ELF-1 (cell line): Measurements from ENCODE around the gene MACROD2.
"Not testable (repeated sequence)": the region's sequence is repeated elsewhere in the genome, so short reads cannot be mapped to it uniquely, and the experiment has no call there.

Source experiments
- DNase-seq: peaks from one replicate; pipeline ENCODE4 v3.0.0-alpha.2; 2016; ENCODE audit warnings: low read depth, low spot score

Gene MACROD2

GRCh38 chr20:15332711-15333160, 1337.4 kb downstream of the MACROD2 start:
- DNase-seq, result no peak

DNA sequence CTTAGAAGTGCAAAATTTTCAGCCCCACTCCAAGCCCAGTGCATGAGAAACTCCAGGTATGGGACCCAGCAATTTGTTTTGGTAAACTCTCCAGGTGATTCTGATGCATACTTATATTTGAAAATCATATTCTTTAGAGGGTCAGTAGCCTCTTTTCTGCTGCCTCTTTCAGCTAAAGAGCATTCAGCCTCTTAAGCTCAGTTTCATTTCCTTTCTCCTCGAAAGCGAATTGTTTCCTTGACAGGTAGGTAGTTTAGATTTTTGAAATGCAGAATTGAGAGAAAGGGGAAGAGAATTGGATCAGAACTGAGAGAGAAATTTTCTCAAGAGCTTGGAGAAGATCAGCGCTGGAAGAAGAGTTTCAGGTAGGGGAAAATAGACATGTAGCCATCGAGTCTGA, 1337.9 kb downstream of the MACROD2 start:
- no peak for DNase-seq

DNA sequence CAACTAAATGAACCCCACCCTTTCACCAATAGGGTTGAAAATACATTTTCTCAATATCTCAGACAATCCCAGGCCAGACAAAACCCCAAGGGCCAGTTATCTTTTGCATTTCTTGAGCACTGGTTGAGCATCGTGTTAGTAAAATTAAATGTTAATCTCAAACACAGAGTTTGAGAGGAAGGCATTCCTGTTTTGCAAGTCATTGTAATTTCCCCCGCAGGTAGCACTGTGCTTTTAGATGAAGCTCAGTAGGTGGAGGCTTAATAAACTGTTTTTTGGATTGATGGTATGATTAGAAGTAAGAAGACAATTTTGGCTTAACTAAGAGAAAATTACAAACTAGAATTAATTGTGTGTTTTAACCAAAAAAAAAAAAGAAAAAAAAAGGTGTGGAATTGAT, 1340.7 kb downstream of the MACROD2 start:
- peak; percentile 58 for DNase-seq

GRCh38 chr20:15336536-15336935, 1341.2 kb downstream of the MACROD2 start:
- DNase-seq, result peak; percentile 60

GRCh38 chr20:15339264-15339663, 1343.9 kb downstream of the MACROD2 start:
- no peak for DNase-seq

DNA sequence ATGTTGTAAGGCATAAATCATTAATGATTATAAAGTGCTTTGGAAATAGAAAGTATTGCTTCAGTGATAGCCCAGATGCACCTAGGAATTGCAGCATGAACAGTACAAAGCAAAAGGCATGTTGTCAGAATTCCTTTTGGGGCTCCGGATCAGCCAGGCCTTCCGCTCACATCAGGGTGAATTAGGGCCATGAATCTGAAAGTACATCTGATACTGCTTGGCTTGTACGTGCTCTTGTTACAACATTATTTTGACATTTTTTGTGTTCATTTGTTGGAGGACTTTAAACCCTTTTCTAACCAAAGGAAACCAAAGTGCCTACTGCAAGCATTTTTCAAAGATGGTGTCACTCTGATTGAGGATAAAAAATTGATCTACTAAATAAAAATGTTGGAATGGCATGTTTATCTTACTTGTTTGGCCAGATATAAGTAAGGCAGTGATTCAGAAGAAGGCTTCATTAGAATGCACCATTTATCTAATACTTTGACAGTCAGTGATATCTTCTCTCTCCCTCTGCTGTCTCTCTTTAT, 1347.7 kb downstream of the MACROD2 start:
- DNase-seq, result no peak

DNA sequence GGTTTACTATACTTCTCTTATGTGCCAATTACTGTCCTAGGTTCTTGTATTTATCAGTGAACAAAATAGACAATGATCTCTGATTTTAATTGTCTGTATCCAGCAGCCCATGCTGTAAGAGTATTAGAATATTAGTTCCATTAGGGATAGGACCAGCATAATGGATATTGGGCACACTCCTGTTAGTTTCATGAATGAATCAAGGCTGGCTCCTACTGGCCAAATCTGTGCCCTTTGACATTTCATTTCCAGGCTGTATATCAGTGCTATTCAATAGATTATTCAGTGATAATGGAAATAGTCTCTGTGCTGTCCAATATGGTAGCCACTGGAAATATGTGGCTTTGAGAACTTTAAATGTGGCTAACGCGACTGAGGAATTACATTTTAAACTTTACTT, 1350.0 kb downstream of the MACROD2 start:
- DNase-seq, result no peak

GRCh38 chr20:15346657-15347280, 1351.5 kb downstream of the MACROD2 start:
- DNase-seq, result no peak

- no peak for DNase-seq
These were observed 1363.7 kb downstream of the MACROD2 start for GRCh38 chr20:15359056-15359455.

DNA sequence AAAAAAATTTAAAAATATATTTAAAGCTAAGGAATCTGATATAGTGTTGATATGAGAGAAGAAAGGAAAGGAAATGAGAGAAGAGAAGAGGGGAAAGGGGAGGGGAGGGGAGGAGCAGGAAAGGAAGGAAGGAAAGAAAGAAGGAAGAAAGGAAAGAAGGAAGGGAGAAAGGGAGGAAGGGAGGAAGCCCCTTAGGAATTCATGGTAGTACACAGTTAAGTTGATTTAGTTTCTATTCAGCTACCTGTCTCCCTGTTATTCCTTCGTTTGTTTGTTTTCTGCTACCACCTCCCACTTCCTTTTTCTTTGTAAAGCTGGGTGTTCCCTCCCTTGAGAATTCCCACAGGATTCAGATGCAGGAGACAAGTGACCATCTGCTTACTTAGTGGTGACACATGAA, 1367.5 kb downstream of the MACROD2 start:
- DNase-seq, result no peak

GRCh38 chr20:15364781-15365180, 1369.5 kb downstream of the MACROD2 start:
- no peak for DNase-seq

DNA sequence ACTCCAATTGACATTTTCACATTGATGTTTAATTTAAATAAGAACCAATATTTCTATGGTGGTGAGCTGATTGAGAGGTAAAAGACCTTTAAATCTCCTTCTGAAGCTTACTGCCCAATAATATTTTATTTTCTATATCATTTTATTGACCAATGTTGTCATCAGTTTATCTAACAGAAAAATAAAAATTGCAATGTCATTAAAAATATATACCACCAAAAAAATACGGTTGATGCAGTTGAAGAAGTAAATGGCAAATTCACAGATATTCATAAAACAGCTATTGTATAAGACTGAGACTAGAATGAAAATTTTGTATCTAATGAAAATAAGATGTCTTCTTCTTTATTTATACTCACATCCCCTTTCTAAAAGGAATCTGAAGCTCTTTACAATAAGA, 1375.1 kb downstream of the MACROD2 start:
- DNase-seq, result no peak

GRCh38 chr20:15374682-15375081, 1379.4 kb downstream of the MACROD2 start:
- DNase-seq, result no peak

GRCh38 chr20:15375836-15376235, 1380.5 kb downstream of the MACROD2 start:
- no peak for DNase-seq

DNA sequence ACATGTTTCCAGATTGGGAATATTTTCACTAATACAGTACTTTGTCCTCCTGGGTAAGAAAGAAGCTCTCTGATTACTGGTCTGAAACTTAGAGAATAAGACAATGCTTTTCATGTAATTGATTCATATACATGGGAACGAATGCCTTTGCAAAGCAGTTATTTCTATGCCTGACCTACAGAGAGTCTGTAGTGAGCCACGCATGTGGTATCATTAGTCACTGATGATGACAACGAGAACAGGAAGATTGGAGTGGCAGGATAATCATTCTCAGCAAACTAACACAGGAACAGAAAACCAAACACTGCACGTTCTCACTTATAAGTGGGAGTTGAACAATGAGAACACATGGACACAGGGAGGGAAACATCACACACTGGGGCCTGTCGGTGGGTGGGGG, 1382.3 kb downstream of the MACROD2 start:
- not testable (repeated sequence) for DNase-seq

DNA sequence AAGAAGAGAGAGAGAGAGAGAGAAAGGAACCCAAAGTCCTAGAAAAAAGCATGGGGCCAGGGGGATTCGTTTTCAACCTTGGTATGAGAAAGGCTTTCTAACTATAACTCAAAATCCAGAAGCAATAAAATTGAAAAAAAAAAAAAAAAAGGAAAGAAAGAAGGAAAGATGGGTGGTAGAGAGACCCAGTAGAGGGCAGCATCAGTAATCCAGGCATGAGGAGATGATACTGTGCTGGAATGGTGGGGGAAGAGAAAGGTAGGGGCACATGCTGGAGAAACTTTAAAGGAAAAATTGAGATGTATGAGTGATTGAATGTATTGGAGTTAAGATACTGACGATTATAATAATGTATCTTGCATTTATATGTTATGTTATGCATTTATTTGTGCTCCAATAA, 1382.8 kb downstream of the MACROD2 start:
- no peak for DNase-seq

- no peak for DNase-seq
These were observed 1384.5 kb downstream of the MACROD2 start for GRCh38 chr20:15379681-15380296.

DNA sequence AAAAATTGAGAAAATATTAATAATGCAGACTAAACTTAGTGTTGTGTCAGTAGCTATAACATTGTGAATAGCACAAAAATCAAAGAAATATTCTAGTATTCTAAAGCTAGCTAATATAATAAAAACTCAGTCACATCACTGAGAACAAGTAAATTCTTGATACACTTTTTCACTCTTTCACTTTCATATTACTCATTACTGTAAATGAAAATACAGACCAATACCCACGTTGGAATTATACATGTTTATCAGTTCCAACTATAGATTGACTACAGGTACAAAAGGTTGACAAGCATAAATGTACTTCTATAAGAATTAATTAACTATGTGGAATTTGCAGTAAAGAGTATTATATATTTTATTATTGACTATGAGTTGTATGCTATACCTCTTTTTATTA, 1385.5 kb downstream of the MACROD2 start:
- no peak for DNase-seq

DNA sequence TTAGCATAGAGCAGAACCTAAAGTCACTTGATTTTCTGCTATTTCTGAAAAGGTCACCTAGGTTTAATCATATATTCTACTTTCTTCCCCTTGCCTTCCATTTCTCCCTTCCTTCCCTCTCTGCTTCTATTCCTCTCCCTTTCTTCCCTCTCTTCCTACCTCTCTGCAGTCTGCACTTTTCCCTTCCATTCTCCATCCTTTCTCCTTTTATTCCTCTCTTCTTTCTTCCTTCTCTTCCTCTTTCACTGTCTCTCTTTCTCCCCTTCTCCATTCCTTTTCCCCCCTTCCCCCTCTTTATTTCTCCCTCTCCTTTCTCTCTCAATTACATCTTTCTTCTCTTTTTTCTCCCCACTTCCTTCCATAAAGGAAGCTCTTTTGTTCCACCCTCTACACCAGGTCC, 1391.9 kb downstream of the MACROD2 start:
- DNase-seq, result no peak

DNA sequence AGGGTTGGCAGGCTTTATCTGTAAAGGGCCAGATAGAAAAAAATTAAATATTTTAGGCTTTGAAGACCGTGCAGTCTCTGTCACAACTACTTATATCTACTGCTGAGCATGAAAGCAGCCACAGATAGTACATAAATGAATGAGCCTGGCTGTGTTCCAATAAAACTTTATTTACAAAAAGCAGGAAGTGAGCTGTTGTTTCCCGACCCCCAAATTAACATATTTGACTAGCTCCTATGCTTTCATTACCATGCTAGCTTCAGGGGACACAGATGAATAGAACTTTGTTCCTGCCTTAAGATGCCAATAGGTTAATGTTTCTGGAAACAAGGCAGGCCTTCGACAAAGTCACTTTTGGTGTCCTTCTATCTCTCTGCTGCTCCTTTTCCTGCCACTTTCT, 1400.1 kb downstream of the MACROD2 start:
- DNase-seq, result no peak

DNA sequence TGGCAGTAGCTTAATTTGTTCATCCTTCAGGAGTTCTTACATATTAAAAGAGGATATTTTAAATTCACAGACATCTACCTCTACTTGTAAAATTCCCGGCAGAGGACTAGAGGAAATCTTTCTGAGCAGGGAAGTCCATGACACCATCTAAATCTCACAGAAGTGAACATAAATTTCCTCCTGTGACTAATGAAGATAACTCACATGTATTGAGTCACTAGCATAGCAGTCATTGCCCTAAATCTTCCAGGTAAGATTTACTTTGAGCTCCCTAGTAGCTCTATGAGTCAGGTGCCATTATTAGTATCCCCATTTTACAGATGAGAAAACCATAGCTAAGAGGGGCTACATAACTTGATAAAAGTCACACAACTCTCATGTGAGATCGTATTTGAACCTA, 1400.7 kb downstream of the MACROD2 start:
- no peak for DNase-seq

DNA sequence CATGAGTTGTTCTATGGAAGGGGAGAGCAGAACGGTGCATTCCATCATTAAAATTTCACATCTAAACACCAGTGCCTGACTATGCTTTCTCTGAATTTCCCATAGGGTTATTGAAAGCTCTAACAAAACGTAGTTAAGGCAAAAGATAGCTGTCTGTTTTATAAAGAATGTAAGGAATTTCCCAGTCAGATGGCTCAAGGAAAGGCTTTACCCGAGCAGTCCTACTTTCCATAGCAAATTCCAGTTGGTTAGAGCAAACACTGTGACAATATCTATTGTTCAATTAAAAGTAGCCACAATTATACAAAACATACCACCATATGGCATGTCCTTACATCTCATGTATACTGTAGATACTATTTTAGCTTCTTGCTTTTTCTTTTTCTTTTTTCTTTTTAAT, 1401.6 kb downstream of the MACROD2 start:
- DNase-seq, result no peak

- no peak for DNase-seq
These were observed 1404.5 kb downstream of the MACROD2 start for GRCh38 chr20:15399781-15400180.
